ENCODE results near the gene ANG.
"Not testable (repeated sequence)": the region's sequence is repeated elsewhere in the genome, so short reads cannot be mapped to it uniquely, and the experiment has no call there.

ANG gene

GRCh38 chr14:20699931-20700330 lies 11.4 kb downstream of the ANG start:
- DNase-seq (ENCODE audit: low read depth) = no peak

- not testable (repeated sequence) for DNase-seq (ENCODE audit: low read depth)
Measured at GRCh38 chr14:20700965-20701364, 12.4 kb downstream of the ANG start.

- DNase-seq (ENCODE audit: low read depth) = no peak
Measured at GRCh38 chr14:20706657-20707355, 18.2 kb downstream of the ANG start.

DNA sequence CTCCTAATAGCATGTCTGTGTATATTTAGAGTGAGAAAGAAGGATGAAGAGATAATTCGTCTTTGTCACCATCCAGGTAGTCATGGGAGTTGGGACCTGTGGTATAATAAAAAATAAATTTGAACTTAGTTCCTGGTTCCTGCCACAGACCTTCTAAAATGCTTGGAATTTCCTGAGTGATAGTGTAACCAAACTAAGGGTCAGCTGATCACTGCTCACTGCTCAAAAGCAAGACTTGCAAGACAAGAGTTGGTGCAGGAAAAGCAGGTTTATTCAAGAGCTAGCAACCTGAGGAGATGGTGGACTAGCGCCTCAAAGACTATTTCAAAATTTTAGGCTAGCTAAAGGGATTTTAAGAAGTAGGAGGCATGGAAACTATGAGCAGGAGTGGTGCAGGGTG lies 19.1 kb downstream of the ANG start:
- no peak for DNase-seq (ENCODE audit: low read depth)

- no peak for DNase-seq (ENCODE audit: low read depth)
Measured at GRCh38 chr14:20711261-20711660, 22.7 kb downstream of the ANG start.

- no peak for DNase-seq (ENCODE audit: low read depth)
Measured at GRCh38 chr14:20711685-20712084, 23.1 kb downstream of the ANG start.

DNA sequence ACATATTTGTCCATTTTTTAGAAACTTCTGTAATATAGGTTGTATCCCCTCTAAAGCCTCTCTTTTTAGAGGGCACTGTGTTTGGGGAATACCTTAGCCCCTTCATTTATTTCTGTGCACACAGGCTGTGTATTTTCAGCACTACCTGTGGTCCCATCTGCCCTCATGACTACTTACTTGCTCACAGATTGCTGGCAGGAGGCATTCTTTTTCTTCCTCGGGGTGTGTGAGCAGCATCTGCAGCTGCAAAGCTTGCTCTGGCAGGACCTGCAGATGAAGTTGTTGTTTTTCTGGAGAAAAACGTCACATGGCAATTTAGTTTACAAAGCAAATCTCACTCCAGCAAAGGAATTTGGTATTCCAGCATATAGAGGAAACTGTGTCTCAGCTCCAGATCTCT lies 24.3 kb downstream of the ANG start:
- no peak for DNase-seq (ENCODE audit: low read depth)

DNA sequence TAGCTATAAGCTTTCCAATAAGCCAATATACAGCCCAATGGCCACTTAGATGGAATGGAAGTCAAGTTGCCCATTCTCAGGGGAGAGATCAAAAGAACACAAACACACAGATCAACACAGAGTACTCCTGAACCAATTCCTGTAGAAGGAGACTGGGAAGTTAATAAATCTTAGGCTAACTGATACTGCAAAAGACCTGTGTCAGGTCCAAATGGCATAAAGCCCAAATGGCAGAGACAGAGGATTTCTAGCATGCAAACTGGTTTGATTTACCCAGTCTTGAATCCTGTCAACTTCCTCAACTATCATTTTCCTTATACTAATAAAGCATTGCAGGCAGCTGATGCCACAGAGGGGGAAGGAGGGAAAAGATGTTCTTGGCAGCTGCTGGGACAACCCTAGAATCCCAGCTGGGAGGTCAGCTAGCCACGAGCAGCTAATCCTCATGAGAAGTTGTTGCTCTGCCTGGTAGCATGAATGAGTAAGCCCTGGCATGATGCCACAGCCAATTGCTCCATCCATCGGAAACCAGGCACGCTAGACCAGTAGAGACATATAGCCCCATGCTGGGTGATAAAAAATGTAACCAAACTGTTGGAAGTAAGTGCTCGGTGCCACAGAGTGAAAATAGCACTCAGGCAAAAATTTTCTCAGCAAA lies 26.2 kb downstream of the ANG start:
- DNase-seq (ENCODE audit: low read depth) = no peak

DNA sequence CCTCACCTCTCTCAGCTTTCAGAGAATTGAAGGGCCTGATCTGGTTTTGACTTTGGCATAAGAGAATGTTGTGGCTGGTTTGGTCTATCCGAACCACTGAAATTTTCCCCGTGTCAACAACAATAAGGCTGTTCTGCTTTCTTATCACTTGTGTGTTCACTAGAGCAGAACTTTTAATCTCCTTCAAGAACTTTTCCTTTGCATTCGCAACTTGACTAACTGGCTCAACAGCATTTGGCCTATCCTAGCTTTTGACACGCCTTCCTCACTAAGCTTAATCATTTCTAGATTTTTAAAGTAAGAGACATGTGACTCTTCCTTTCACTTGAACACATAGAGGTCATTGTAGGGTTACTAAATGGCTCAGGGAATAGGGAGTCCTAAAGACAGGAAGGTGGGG lies 31.2 kb downstream of the ANG start:
- DNase-seq (ENCODE audit: low read depth) = no peak

DNA sequence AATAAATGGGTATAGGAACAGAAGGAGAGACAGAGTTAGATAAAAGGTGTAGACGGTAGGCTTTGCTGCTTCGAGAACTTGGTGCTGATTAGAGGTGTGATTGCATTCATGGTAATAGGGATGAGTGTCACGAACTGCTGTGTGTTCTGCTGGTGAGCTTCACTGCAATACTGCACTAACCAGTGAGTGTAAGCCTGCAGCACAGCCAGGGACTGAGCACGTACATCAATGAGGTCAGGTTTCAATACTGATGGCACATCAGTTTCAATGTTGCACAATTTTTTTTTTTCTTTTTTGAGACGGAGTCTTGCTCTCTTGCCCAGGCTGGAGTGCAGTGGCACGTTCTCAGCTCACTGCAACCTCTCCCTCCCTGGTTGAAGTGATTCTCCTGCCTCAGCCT lies 32.2 kb downstream of the ANG start:
- no peak for DNase-seq (ENCODE audit: low read depth)

DNA sequence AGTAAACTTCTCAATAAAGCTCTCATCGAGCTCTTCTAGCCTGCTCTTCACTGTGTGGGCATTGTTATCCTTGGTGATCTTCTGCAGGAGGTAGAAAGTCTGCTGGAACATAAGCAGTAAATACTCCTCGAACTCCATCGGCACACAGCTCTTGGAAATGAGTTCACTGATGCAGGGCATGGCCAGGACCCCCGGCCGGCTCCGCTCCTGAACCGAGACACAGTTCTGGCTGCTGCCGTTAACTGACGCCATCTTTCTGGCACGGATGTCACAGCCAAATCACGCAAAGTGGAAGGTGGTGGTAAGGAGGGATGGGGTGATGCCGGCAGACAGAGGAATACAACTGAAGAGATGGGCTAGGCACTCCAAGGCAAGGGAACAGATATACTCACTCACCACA lies 33.5 kb downstream of the ANG start:
- DNase-seq (ENCODE audit: low read depth) = no peak

DNA sequence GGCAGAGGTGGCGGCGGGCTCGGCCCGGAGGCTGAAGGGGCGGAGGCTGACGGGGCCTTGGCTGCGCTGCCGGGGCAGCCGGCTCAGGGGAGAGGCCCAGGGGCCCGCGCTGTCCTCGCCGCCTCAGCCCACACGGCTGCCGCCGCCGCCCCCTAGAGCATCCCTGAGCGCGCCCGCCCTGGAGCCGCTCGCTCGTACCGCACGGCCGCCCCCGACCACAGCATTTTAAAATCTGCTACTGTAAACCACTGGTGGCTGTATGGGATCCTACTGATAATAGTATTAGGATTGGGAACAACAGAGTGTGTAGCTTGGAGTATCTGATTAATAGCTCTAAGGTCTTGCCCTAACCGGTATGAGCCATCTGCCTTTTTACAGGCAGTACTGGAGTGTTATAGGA lies 34.9 kb downstream of the ANG start:
- DNase-seq (ENCODE audit: low read depth) = no peak

GRCh38 chr14:20726121-20726520 lies 37.6 kb downstream of the ANG start:
- DNase-seq (ENCODE audit: low read depth) = not testable (repeated sequence)

- DNase-seq (ENCODE audit: low read depth) = no peak
Measured at GRCh38 chr14:20726531-20726930, 38.0 kb downstream of the ANG start.

- no peak for DNase-seq (ENCODE audit: low read depth)
Measured at GRCh38 chr14:20730891-20731290, 42.3 kb downstream of the ANG start.

DNA sequence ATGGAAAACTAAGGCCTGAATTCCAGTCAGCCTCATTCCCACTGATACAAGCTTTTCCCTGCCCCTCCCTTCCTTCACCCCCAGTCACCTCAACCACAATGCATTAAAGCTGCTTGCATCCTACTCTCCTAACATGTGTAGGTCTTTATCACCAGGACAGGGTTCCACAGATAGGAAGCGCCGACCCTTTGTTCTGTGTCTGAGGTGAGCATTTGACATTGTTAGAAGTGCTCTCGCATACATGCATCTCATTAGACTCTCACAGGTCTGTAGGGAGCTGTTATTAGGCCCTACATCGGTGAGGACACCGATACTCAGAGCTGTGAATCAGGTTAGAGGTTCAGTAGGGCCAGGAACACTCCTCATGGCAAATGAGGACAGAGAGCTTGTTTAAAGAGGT lies 43.9 kb downstream of the ANG start:
- DNase-seq (ENCODE audit: low read depth) = no peak

GRCh38 chr14:20732979-20733635 lies 44.5 kb downstream of the ANG start:
- no peak for DNase-seq (ENCODE audit: low read depth)

DNA sequence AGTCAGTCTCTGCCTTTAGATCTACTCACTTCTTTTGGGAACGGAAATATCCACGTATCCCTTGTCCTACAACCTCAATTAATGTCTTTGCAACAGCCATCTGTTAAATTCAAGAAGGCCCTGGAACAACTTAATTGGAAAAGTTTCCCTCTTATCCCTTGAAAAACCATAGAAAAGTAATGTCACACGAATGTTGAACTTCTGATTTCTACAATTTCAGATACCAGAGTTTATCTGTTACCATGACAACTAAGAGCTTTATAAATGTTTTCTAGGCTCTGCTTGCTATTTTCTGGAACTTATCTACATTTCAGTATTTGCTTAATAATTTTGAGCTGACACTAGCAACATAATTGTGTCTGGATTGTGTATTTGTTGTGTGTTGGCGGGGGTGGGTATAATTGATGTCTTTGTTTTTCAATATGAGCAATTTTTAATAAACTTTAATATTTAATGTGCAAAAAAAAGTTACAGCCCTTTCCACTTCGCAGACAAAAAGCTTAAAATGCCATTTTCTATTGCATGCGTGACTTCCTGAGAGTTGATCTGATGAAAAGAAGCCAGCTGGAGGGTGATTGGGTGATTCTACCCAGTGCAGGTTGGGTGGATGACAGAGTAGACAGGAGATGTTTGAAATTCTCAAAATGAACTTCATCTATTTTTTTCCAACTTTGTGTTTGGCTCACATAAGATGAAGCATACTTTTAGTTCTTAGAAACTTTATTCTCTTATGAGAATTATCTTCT lies 45.3 kb downstream of the ANG start:
- DNase-seq (ENCODE audit: low read depth) = no peak

GRCh38 chr14:20734430-20734806 lies 45.9 kb downstream of the ANG start:
- no peak for DNase-seq (ENCODE audit: low read depth)

GRCh38 chr14:20738292-20738691 lies 49.7 kb downstream of the ANG start:
- DNase-seq (ENCODE audit: low read depth) = not testable (repeated sequence)

DNA sequence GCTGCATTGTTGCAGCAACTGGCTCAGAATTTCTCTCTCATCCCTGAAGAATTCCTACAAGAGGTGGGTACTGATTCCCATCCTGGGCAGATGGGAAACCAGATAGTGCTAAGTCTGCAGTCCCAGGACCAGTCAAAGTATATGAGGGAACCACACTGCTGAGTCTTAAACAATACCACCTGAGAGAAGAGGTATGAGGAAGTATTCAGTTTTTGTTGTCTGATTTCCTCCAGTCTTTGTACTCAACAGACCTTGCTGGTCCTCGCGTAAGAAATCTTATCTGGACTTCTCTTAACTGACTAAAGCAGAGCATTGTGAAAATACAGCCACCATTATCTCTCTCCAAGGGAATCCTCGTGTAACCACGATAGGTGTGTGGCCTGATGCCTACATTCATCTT lies 53.6 kb downstream of the ANG start:
- no peak for DNase-seq (ENCODE audit: low read depth)

- DNase-seq (ENCODE audit: low read depth) = no peak
Measured at GRCh38 chr14:20743556-20743955, 55.0 kb downstream of the ANG start.

Data from activated T-helper 9 cell treated with anti-CD3 and anti-CD28 coated beads, Interleukin-2, amount 50 U/mL, for 16 hours (primary cell).